Measurements from ENCODE around the gene USP3.

DNA sequence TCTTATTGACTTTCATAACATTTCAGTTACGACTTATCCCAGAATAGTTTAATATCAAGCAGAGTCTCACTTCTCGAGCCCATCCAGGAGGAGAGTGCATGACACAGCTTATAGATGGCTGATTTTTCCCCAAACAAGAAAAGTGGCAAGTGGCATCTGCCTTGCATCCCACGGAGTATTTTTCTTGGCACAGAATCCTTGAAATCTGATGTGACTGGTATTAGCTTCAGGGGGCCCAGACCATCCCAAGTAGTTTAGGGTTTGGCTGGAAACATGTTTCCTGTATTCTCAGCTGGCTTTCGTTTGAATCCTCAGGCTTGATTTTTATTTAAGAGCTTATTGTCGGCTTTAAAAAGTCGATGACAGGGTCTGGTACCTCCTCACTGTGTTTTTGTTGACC, 72.0 kb downstream of the USP3 start:
- no peak for TF ChIP-seq CTCF (IDR thresholded peaks at IDR 0.05)
- TF ChIP-seq POLR2A (IDR thresholded peaks at IDR 0.05) = no peak
- TF ChIP-seq POLR2AphosphoS5 (IDR thresholded peaks at IDR 0.05) = no peak

Data from gastroesophageal sphincter (tissue), 3 donors.